Spleen (tissue), 11 donors: ENCODE measurements around the gene INTS15. TPM values are rescaled to one million over a fixed set of nuclear protein-coding genes. Genes with fewer than 3 reads are reported as not detected.

Experiments used
- DNase-seq: peaks from one replicate; pipeline ENCODE4 v3.0.0-alpha.2; 2020
- H3K27ac ChIP-seq, 8 donors: fragments of 200-600 bp; sonication (generic) in 7 of 8; 1 replicate in 4 of 8; 2 replicates in 4 of 8; pipeline versions ENCODE4 v1.5.0 to v1.8.0; 2016 to 2021; ENCODE audit warnings: inconsistent platforms in 4 of 8, mild to moderate bottlenecking in 4 of 8, moderate library complexity in 1 of 8
- H3K27me3 ChIP-seq, 7 donors: fragments of 200-600 bp; sonication (generic) in 6 of 7; replicated peaks in 1 of 7; 1 replicate in 4 of 7; 2 replicates in 3 of 7; pipeline versions ENCODE4 v1.5.0 to v1.8.0; 2016 to 2021; ENCODE audit warnings: inconsistent platforms in 3 of 7, mild to moderate bottlenecking in 1 of 7
- H3K36me3 ChIP-seq, 6 donors: fragments of 200-600 bp; sonication (generic) in 5 of 6; 1 replicate in 4 of 6; 2 replicates in 2 of 6; pipeline versions ENCODE4 v1.5.0 to v1.8.0; 2016 to 2021; ENCODE audit warnings: inconsistent platforms in 2 of 6
- H3K4me1 ChIP-seq, 6 donors: fragments of 200-600 bp; sonication (generic) in 5 of 6; 1 replicate in 3 of 6; 2 replicates in 3 of 6; pipeline versions ENCODE4 v1.5.0 to v1.8.0; 2016 to 2021; ENCODE audit warnings: inconsistent platforms in 3 of 6
- H3K4me3 ChIP-seq, 8 donors: fragments of 200-600 bp; sonication (generic) in 7 of 8; 1 replicate in 4 of 8; 2 replicates in 4 of 8; pipeline versions ENCODE4 v1.5.0 to v1.8.0; 2016 to 2021; ENCODE audit warnings: inconsistent platforms in 4 of 8, mild to moderate bottlenecking in 4 of 8, moderate library complexity in 2 of 8
- H3K9me3 ChIP-seq, 8 donors: fragments of 200-600 bp; sonication (generic) in 7 of 8; 1 replicate in 4 of 8; 2 replicates in 4 of 8; pipeline versions ENCODE4 v1.5.0 to v1.8.0; 2016 to 2021; ENCODE audit warnings: inconsistent platforms in 4 of 8
- CTCF ChIP-seq, 11 experiments: fragments of 200-600 bp in 7 of 11; fragments of 450-650 bp in 4 of 11; sonication (generic) in 4 of 11; IDR thresholded peaks in 8 of 11; conservative IDR thresholded peaks in 3 of 11; 1 replicate in 7 of 11; 2 replicates in 4 of 11; pipeline versions ENCODE4 v1.4.0 to v1.8.0; 2016 to 2021; ENCODE audit warnings: antibody characterized with exemption in 11 of 11, inconsistent platforms in 4 of 11, mild to moderate bottlenecking in 1 of 11
- POLR2A ChIP-seq, 3 donors: fragments of 450-650 bp; IDR thresholded peaks; one replicate each; pipeline ENCODE4 v1.5.1; 2017; ENCODE audit warnings: antibody characterized with exemption in 3 of 3, mild to moderate bottlenecking in 1 of 3
- POLR2AphosphoS5 ChIP-seq, 3 donors: sonication (generic); formaldehyde crosslinking; IDR thresholded peaks; one replicate each; pipeline ENCODE4 v1.5.1; 2017; ENCODE audit warnings: antibody characterized with exemption in 3 of 3
- WGBS, 5 donors: extraction: QIAGEN DNeasy Blood & Tissue Kit in 3 of 5; methylation state at CpG; one replicate each; pipeline versions ENCODE4 v1.1.5 to v1.1.7; 2013 to 2018; 5-methylcytosine and 5-hydroxymethylcytosine counted together
- intact Hi-C: fragments of 100-400 bp; cut with DNase I; formaldehyde crosslinking; loops from one replicate; pipeline ENCODE4 v1.15.0; 2023; ENCODE audit warnings: low total_unique reads
- polyA plus RNA-seq, 3 donors: library from polyadenylated mRNA; stranded (reverse); fragments of 200-250 nt; gene quantifications; one replicate each; pipeline ENCODE4 v1.2.1, GENCODE V29; 2013
- total RNA-seq, 7 donors: library from RNA; depleted of rRNA in 3 of 7; stranded (reverse); fragments of >200 nt in 3 of 7; fragmentation: NEBNext Ultra II Directional in 4 of 7; extraction: Animal tissue kit (Norgen Biotek cat#: 25700) in 4 of 7; gene quantifications; one replicate each; pipeline versions ENCODE4 v1.1.0 to v1.2.1, GENCODE V29; 2016 to 2021
- donor health status: healthy with polysubstance abuse.
- donor health status: DM: no; HTN: no; CAD: no; lungs with moderate emphysema.
- donor health status: DM: no; HTN: no; CAD: no.
- donor health status: Bipolar disorder and iron deficiency.
- donor health status: healthy.
- donor health status: DM: no; HTN: no; CAD: no.
- donor health status: DM: yes; HTN: yes; CAD: no.

Gene INTS15
- total and polyA plus RNA-seq, 10 donors, result 14.3 to 43.9 (median 33.6) TPM

GRCh38 chr7:6554848-6555247, 35.0 kb upstream of the INTS15 start:
- intact Hi-C loops, result no loop called here
- Histone ChIP-seq H3K9me3 (no peaks in the 10 kb centered on the region), H3K4me1 (peaks cover 0 to 7% (median 0%) of the 10 kb centered on the region in 6 donors), H3K36me3 (no peaks in the 10 kb centered on the region), H3K27ac (no peak overlapping the region), H3K27me3 (peaks cover 0 to 2% (median 0%) of the 10 kb centered on the region in 7 donors), H3K4me3 (no peak overlapping the region)
- no peak for DNase-seq
- no peak for TF ChIP-seq POLR2A (IDR thresholded peaks at IDR 0.05)
- TF ChIP-seq POLR2AphosphoS5 (IDR thresholded peaks at IDR 0.05), result no peak
- no peak for TF ChIP-seq CTCF (IDR thresholded peaks at IDR 0.05 in 8 of 11, conservative IDR thresholded peaks at IDR 0.05 in 3 of 11)
- 47 to 56% (median 53%) methylated on average over 7 of the region's 7 CpGs for WGBS, 5 donors

- intact Hi-C loops, result no loop called here
- H3K4me1 ChIP-seq, result peaks cover 0 to 7% (median 0%) of the 10 kb centered on the region in 6 donors
- H3K27me3 ChIP-seq, result peaks cover 0 to 3% (median 0%) of the 10 kb centered on the region in 7 donors
- DNase-seq, result no peak
- no peak overlapping the region for H3K27ac ChIP-seq
- no peaks in the 10 kb centered on the region for H3K36me3 ChIP-seq
- H3K9me3 ChIP-seq, result no peaks in the 10 kb centered on the region
- WGBS, 5 donors, result 43 to 73% (median 70%) methylated on average over 1 to 6 of the region's 6 CpGs
- no peak overlapping the region for H3K4me3 ChIP-seq
- TF ChIP-seq POLR2AphosphoS5 (IDR thresholded peaks at IDR 0.05) (no peak), CTCF (IDR thresholded peaks at IDR 0.05 in 8 of 11, conservative IDR thresholded peaks at IDR 0.05 in 3 of 11) (peak in 1 of 11 experiments; percentile 7), POLR2A (IDR thresholded peaks at IDR 0.05) (no peak)
These were observed 33.6 kb upstream of the INTS15 start for GRCh38 chr7:6556196-6556595.

GRCh38 chr7:6558837-6559236, 31.0 kb upstream of the INTS15 start:
- no peak for DNase-seq
- H3K9me3 ChIP-seq, result no peaks in the 10 kb centered on the region
- peaks cover 0 to 3% (median 0%) of the 10 kb centered on the region in 7 donors for H3K27me3 ChIP-seq
- no peak overlapping the region for H3K27ac ChIP-seq
- no peaks in the 10 kb centered on the region for H3K36me3 ChIP-seq
- intact Hi-C loops, result no loop called here
- WGBS, 5 donors, result 52 to 64% (median 55%) methylated on average over 6 of the region's 6 CpGs
- H3K4me1 ChIP-seq, result peaks cover 0 to 7% (median 0%) of the 10 kb centered on the region in 6 donors
- no peak overlapping the region for H3K4me3 ChIP-seq
- TF ChIP-seq POLR2A (IDR thresholded peaks at IDR 0.05), result no peak
- TF ChIP-seq POLR2AphosphoS5 (IDR thresholded peaks at IDR 0.05), result no peak
- peak in 8 of 11 experiments; percentile 9 to 45 (median 22) for TF ChIP-seq CTCF (IDR thresholded peaks at IDR 0.05 in 8 of 11, conservative IDR thresholded peaks at IDR 0.05 in 3 of 11)

GRCh38 chr7:6559896-6560295, 29.9 kb upstream of the INTS15 start:
- no peak overlapping the region for H3K4me3 ChIP-seq
- no peaks in the 10 kb centered on the region for H3K36me3 ChIP-seq
- H3K9me3 ChIP-seq, result no peaks in the 10 kb centered on the region
- TF ChIP-seq POLR2AphosphoS5 (IDR thresholded peaks at IDR 0.05) (no peak), CTCF (IDR thresholded peaks at IDR 0.05 in 8 of 11, conservative IDR thresholded peaks at IDR 0.05 in 3 of 11) (no peak), POLR2A (IDR thresholded peaks at IDR 0.05) (no peak)
- WGBS, 5 donors, result 31 to 56% (median 48%) methylated on average over 3 of the region's 3 CpGs
- intact Hi-C loops, result no loop called here
- peaks cover 0 to under 1% (median 0%) of the 10 kb centered on the region in 6 donors for H3K4me1 ChIP-seq
- H3K27ac ChIP-seq, result no peak overlapping the region
- DNase-seq, result no peak
- peaks cover 0 to 3% (median 0%) of the 10 kb centered on the region in 7 donors for H3K27me3 ChIP-seq
